GM13977 (cell line): ENCODE results near the gene UNC13D.

ENCODE experiments used
- DNase-seq: peaks from one replicate; pipeline ENCODE4 v3.0.0; 2012; ENCODE audit warnings: low spot score
- CTCF ChIP-seq: IDR thresholded peaks from 2 replicates; pipeline ENCODE4 v1.5.1; 2012; ENCODE audit warnings: mild to moderate bottlenecking, control low read depth; ENCODE audit not compliant: insufficient read depth; ENCODE audit errors: extremely low read depth, missing control alignments
- in situ Hi-C: fragments of 300-500 bp; cut with MboI; formaldehyde crosslinking; loops from one replicate; pipeline ENCODE4 v1.12.0; 2022; ENCODE audit warnings: low sequenced_read_pairs, low pct_unique_long_range_greater_than_20kb, mixed read lengths, inconsistent platforms; ENCODE audit not compliant: unreplicated experiment

UNC13D gene

DNA sequence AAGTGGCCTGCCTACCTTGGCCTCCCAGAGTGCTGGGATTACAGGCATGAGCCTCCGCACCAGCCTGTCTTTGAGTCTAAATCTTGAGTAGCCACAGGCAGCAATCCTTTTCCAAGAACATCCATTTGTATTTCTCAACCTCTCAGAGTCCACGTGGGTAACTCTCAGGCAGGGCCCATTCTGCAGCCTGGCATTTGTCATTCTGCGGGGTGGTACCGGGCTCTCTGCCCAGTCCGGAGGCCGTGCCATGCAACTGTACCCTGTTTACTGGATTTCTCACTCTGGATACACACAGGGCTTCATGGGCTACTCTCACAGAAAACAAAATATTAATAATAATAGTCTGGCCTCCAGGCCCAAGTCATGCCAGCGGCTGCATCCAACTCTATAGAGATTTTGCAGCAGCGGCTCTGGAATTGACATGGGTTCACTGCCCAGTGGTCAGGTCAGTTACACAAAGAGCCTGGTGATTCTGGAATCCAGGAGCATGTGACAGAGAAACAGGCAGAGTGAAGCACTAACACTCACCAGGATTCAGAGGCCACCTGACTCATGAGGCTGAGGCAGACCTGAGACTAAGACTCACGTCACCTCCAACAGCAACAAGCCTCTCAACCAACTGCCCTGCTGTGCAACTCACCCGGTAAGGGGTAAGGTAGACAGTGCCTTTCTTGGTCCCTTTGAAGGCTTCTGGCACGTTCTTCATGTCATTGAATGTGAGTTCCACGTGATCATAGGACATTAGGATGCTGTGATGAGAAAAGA lies 6.9 kb upstream of the UNC13D start:
- no peak for TF ChIP-seq CTCF
- in situ Hi-C loops, result no loop called here

GRCh38 chr17:75849724-75850123 lies 5.5 kb upstream of the UNC13D start:
- no peak for DNase-seq
- TF ChIP-seq CTCF, result no peak
- in situ Hi-C loops, result no loop called here

More for the DNA sequence above, 6.9 kb upstream of the UNC13D start:
- no peak for DNase-seq

DNA sequence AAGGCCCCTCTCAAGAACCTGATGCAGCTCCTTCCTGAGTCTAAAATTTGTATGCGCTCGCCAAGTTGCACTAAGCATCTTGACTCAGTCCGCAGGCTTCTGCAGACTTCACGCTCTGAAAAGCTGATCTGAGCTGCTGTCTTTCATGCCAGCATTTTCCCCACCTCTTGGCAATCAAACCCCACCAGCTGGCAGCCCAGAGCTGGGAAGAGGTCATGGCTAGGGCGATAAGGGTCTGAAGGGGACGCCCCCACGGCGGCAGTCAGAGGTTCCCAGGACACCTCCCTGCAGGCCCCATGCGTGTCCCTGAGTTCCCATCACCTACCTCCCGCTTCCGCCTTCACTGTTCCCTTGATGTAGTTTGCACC lies 5.1 kb upstream of the UNC13D start:
- DNase-seq, result no peak
- no peak for TF ChIP-seq CTCF
- in situ Hi-C loops, result no loop called here

GRCh38 chr17:75848523-75849278 lies 4.5 kb upstream of the UNC13D start:
- peak; percentile 51 for DNase-seq
- in situ Hi-C loops, result no loop called here
- TF ChIP-seq CTCF, result peak; percentile 77

DNA sequence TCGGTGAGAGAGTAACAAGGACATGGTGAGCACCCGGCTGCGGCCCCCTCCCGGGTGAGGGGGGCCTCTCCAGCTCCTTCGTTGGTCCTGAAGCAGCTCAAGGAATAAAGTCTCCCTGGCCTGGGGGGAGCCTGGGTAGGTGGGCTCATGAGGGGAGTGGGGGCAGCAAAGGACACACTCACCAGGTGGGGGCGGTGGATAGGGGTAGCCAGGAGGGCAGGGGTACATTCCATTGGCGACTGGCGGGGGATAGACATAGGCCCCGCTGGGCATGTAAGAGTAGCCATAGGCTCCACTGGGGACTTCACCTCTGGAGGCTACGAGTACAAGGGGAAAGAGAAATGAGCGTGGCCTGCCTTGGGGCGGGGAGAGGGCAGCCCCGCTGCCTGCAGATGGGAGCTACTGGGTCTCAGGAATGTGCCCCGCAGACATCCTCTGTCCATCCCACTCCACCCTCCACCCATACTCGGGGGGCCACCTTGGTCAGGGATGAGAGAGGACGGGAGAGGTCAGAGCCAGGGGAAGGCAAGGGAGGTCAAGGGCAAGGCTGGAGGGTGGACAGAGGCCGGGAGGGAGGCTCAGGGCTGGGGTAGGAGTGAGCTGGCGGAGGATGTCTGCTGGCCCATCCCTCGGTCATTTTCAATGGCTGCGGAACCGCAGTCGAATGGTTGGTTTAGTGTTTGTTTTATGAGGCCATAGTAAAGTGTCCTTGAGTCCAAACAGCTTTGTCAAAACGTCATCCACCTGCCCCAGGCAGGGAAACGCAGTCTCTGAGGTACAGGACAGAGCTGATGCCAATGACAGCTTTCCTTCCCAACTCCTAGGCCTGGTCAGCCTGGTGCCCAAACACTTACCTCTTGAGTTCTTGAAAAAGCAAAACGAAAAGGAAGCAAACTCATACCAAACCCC lies 3.7 kb upstream of the UNC13D start:
- in situ Hi-C loops, result no loop called here
- no peak for DNase-seq
- no peak for TF ChIP-seq CTCF

GRCh38 chr17:75846692-75847613 lies 2.7 kb upstream of the UNC13D start:
- in situ Hi-C loops, result no loop called here
- DNase-seq, result no peak

More at GRCh38 chr17:75846692-75847613, 2.7 kb upstream of the UNC13D start:
- no peak for TF ChIP-seq CTCF
